ENCODE data around the gene CRISP3. TPM values are rescaled to one million over a fixed set of nuclear protein-coding genes. Genes with fewer than 3 reads are reported as not detected.

Gene CRISP3
- total and polyA plus RNA-seq, 2 donors (not counting 1 experiment from before 2014, with no cell fraction given), result not detected

GRCh38 chr6:49733680-49734079, 10.5 kb downstream of the CRISP3 start:
- TF ChIP-seq EZH2 (IDR thresholded peaks at IDR 0.05; ENCODE audit: borderline replicate concordance, insufficient read depth, low read depth, low read length, poor library complexity, severe bottlenecking), result no peak
- TF ChIP-seq, protein P1, sequence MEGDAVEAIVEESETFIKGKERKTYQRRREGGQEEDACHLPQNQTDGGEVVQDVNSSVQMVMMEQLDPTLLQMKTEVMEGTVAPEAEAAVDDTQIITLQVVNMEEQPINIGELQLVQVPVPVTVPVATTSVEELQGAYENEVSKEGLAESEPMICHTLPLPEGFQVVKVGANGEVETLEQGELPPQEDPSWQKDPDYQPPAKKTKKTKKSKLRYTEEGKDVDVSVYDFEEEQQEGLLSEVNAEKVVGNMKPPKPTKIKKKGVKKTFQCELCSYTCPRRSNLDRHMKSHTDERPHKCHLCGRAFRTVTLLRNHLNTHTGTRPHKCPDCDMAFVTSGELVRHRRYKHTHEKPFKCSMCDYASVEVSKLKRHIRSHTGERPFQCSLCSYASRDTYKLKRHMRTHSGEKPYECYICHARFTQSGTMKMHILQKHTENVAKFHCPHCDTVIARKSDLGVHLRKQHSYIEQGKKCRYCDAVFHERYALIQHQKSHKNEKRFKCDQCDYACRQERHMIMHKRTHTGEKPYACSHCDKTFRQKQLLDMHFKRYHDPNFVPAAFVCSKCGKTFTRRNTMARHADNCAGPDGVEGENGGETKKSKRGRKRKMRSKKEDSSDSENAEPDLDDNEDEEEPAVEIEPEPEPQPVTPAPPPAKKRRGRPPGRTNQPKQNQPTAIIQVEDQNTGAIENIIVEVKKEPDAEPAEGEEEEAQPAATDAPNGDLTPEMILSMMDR (IDR thresholded peaks at IDR 0.05), result no peak
- H3K27ac Mint-ChIP-seq, result no peak overlapping the region
- POLR2A ChIA-PET, result no interaction called here
- no peak overlapping the region for H3K4me2 ChIP-seq (replicated peaks; ENCODE audit: low read depth, low read length, poor library complexity, severe bottlenecking)
- no peaks in the 10 kb centered on the region for H3K4me1 ChIP-seq (ENCODE audit: control insufficient read depth in 2 of 2, insufficient read depth in 2 of 2, low read length in 2 of 2)
- H2AFZ ChIP-seq (ENCODE audit: insufficient read depth, low read depth, low read length, poor library complexity, severe bottlenecking), result no peak overlapping the region
- no CpG with 5 or more reads among the region's 2 CpGs for WGBS (ENCODE audit: insufficient coverage)
- CTCF ChIA-PET, result no interaction called here
- ATAC-seq (ENCODE audit: low read depth) (no peak), DNase-seq (no peak)
- no peaks in the 10 kb centered on the region for H3K9me3 Mint-ChIP-seq (ENCODE audit: insufficient read depth)
- intact Hi-C loops (cut with micrococcal nuclease), result no loop called here
- H3K36me3 ChIP-seq (replicated peaks in 1 of 2; ENCODE audit: control extremely low read depth in 1 of 2, control insufficient read depth in 1 of 2, extremely low read depth in 1 of 2, insufficient read depth in 2 of 2, low read length in 1 of 2), result no peaks in the 10 kb centered on the region
- H3K27me3 ChIP-seq (replicated peaks in 1 of 4; ENCODE audit: control extremely low read depth in 1 of 4, control insufficient read depth in 3 of 4, insufficient read depth in 4 of 4, low read length in 3 of 4), result no peaks in the 10 kb centered on the region
- no peaks in the 10 kb centered on the region for H3K4me1 Mint-ChIP-seq
- no peak overlapping the region for H3K4me3 ChIP-seq (ENCODE audit: control extremely low read depth in 1 of 5, extremely low read depth in 1 of 5, insufficient read depth in 1 of 5, low read depth in 2 of 5, low read length in 4 of 5)
- no peak overlapping the region for H3K4me3 Mint-ChIP-seq
- no peak overlapping the region for H3K9ac ChIP-seq (ENCODE audit: low read length)
- no peaks in the 10 kb centered on the region for H3K79me2 ChIP-seq (ENCODE audit: control insufficient read depth, insufficient read depth, low read length)
- no peaks in the 10 kb centered on the region for H3K27me3 Mint-ChIP-seq
- H3K27ac ChIP-seq (ENCODE audit: low read length in 2 of 2), result no peak overlapping the region
- H3K9me3 ChIP-seq (ENCODE audit: control extremely low read depth in 1 of 3, control insufficient read depth in 2 of 3, insufficient read depth in 1 of 3, low read length in 2 of 3), result no peaks in the 10 kb centered on the region
- no peaks in the 10 kb centered on the region for H4K20me1 ChIP-seq (ENCODE audit: control insufficient read depth, insufficient read depth, low read length, poor library complexity, severe bottlenecking)

DNA sequence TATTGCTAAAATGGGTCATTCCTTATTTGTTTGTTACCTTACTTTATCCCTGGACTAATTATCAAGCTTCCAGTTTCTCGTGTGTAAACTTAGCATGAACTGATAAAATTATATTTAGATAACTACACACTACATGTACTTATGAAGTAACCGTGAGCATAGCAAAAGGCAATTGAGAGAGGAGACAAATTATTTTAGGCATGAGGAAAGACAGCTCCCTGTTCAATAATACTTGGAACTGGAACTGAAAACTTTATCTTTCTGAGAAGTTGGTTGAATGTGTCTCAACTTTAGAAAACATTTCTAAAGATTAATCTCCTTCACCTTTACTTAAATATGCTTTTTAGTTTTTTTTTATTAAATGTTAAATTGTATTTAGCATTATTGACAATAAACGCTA, 11.4 kb downstream of the CRISP3 start:
- Histone ChIP-seq H3K9me3 (ENCODE audit: control extremely low read depth in 1 of 3, control insufficient read depth in 2 of 3, insufficient read depth in 1 of 3, low read length in 2 of 3) (no peaks in the 10 kb centered on the region), H3K4me2 (replicated peaks; ENCODE audit: low read depth, low read length, poor library complexity, severe bottlenecking) (no peak overlapping the region), H2AFZ (ENCODE audit: insufficient read depth, low read depth, low read length, poor library complexity, severe bottlenecking) (no peak overlapping the region), H3K4me1 (ENCODE audit: control insufficient read depth in 2 of 2, insufficient read depth in 2 of 2, low read length in 2 of 2) (no peaks in the 10 kb centered on the region), H3K27me3 (replicated peaks in 1 of 4; ENCODE audit: control extremely low read depth in 1 of 4, control insufficient read depth in 3 of 4, insufficient read depth in 4 of 4, low read length in 3 of 4) (no peaks in the 10 kb centered on the region), H3K27ac (ENCODE audit: low read length in 2 of 2) (no peak overlapping the region), H3K79me2 (ENCODE audit: control insufficient read depth, insufficient read depth, low read length) (no peaks in the 10 kb centered on the region), H3K4me3 (ENCODE audit: control extremely low read depth in 1 of 5, extremely low read depth in 1 of 5, insufficient read depth in 1 of 5, low read depth in 2 of 5, low read length in 4 of 5) (no peak overlapping the region), H3K9ac (ENCODE audit: low read length) (no peak overlapping the region), H3K36me3 (replicated peaks in 1 of 2; ENCODE audit: control extremely low read depth in 1 of 2, control insufficient read depth in 1 of 2, extremely low read depth in 1 of 2, insufficient read depth in 2 of 2, low read length in 1 of 2) (no peaks in the 10 kb centered on the region), H4K20me1 (ENCODE audit: control insufficient read depth, insufficient read depth, low read length, poor library complexity, severe bottlenecking) (no peaks in the 10 kb centered on the region)
- ChIA-PET POLR2A (no interaction called here), CTCF (no interaction called here)
- no peak overlapping the region for H3K27ac Mint-ChIP-seq
- ATAC-seq (ENCODE audit: low read depth) (no peak), DNase-seq (no peak)
- intact Hi-C loops (cut with micrococcal nuclease), result no loop called here
- H3K9me3 Mint-ChIP-seq (ENCODE audit: insufficient read depth), result no peaks in the 10 kb centered on the region
- H3K27me3 Mint-ChIP-seq, result no peaks in the 10 kb centered on the region
- WGBS (ENCODE audit: insufficient coverage), result no CpG with 5 or more reads among the region's 3 CpGs
- no peak overlapping the region for H3K4me3 Mint-ChIP-seq
- no peaks in the 10 kb centered on the region for H3K4me1 Mint-ChIP-seq
- TF ChIP-seq, protein P1 (IDR thresholded peaks at IDR 0.05), result no peak
- TF ChIP-seq EZH2 (IDR thresholded peaks at IDR 0.05; ENCODE audit: borderline replicate concordance, insufficient read depth, low read depth, low read length, poor library complexity, severe bottlenecking), result no peak

Measured in B cell (primary cell).